Caco-2 (cell line): ENCODE results near the gene MRPS18A. TPM values are rescaled to one million over a fixed set of nuclear protein-coding genes. Genes with fewer than 3 reads are reported as not detected.

ENCODE experiments used
- BruUV-seq: library from RNA; stranded (reverse); fragments of 400-500 nt; replicated peaks from 2 replicates; lab custom pipeline; 2021; lab: Mats Ljungman, UMichigan
- CTCF ChIA-PET: fragments of 300-600 bp; sonication (Branson Sonifier 250); formaldehyde crosslinking; loops from one replicate; lab custom pipeline; 2022; ENCODE audit warnings: antibody characterized with exemption; lab: Charles Lee
- POLR2A ChIA-PET: fragments of 300-600 bp; sonication (Branson Sonifier 250); formaldehyde crosslinking; loops from one replicate; lab custom pipeline; 2022; ENCODE audit warnings: antibody characterized with exemption; lab: Charles Lee
- DNase-seq, 2 experiments: peaks; one replicate each; pipeline versions ENCODE4 v3.0.0 to v3.0.0-alpha.2; 2020 to 2022
- H3K27me3 ChIP-seq: replicated peaks from 2 replicates; pipeline ENCODE4 v1.6.0; 2011; ENCODE audit warnings: low read length; ENCODE audit not compliant: control insufficient read depth, insufficient read depth
- H3K36me3 ChIP-seq: 2 replicates; pipeline ENCODE4 v1.5.1; 2011; ENCODE audit warnings: low read length; ENCODE audit not compliant: control insufficient read depth, insufficient read depth
- H3K4me1 ChIP-seq: fragments of 250-450 bp; sonication (Bioruptor Pico); 2 replicates; pipeline ENCODE4 v1.5.1; 2020; ENCODE audit warnings: mild to moderate bottlenecking
- H3K4me3 ChIP-seq: 2 replicates; pipeline ENCODE4 v1.5.1; 2011; ENCODE audit warnings: low read depth, mild to moderate bottlenecking, control low read depth, low read length
- H3K9me3 ChIP-seq: fragments of 250-450 bp; sonication (Bioruptor Pico); 2 replicates; pipeline ENCODE4 v1.5.1; 2020; ENCODE audit warnings: mild to moderate bottlenecking, moderate library complexity
- H3K27ac Mint-ChIP-seq: one replicate; pipeline ENCODE4 v1.8.0; 2022; ENCODE audit warnings: mixed read lengths; ENCODE audit not compliant: unreplicated experiment
- H3K27me3 Mint-ChIP-seq: one replicate; pipeline ENCODE4 v1.8.0; 2022; ENCODE audit warnings: mixed read lengths; ENCODE audit not compliant: insufficient read depth, unreplicated experiment
- H3K36me3 Mint-ChIP-seq: one replicate; pipeline ENCODE4 v1.8.0; 2022; ENCODE audit warnings: mild to moderate bottlenecking, mixed read lengths; ENCODE audit not compliant: insufficient read depth, unreplicated experiment
- H3K4me1 Mint-ChIP-seq: one replicate; pipeline ENCODE4 v1.8.0; 2022; ENCODE audit warnings: low read depth, mixed read lengths; ENCODE audit not compliant: unreplicated experiment
- H3K4me3 Mint-ChIP-seq: one replicate; pipeline ENCODE4 v1.8.0; 2022; ENCODE audit warnings: mild to moderate bottlenecking, moderate library complexity, mixed read lengths; ENCODE audit not compliant: unreplicated experiment
- H3K9me3 Mint-ChIP-seq: one replicate; pipeline ENCODE4 v1.8.0; 2022; ENCODE audit warnings: mixed read lengths; ENCODE audit not compliant: unreplicated experiment
- CTCF ChIP-seq, 2 experiments: fragments of 200-600 bp in 1 of 2; IDR thresholded peaks; 1 replicate in 1 of 2; 2 replicates in 1 of 2; pipeline versions ENCODE4 v1.5.1 to v1.8.0; 2011 to 2022; ENCODE audit warnings: antibody characterized with exemption in 1 of 2, control low read depth in 1 of 2, inconsistent platforms in 1 of 2, low read depth in 1 of 2, low read length in 1 of 2, mild to moderate bottlenecking in 1 of 2, moderate library complexity in 1 of 2; ENCODE audit not compliant: insufficient read depth in 1 of 2, severe bottlenecking in 1 of 2, unreplicated experiment in 1 of 2
- intact Hi-C: fragments of 100-400 bp; cut with micrococcal nuclease; formaldehyde crosslinking; loops from one replicate; pipeline ENCODE4 v1.10.0; 2022; ENCODE audit not compliant: unreplicated experiment
- total RNA-seq: library from RNA; stranded (reverse); gene quantifications from 2 replicates; pipeline ENCODE4 v1.2.3, GENCODE V29; 2022

MRPS18A gene
- total RNA-seq, 1 experiment from 2014 or later = 66.7 TPM

GRCh38 chr6:43624786-43625288, 62.8 kb downstream of the MRPS18A start:
- TF ChIP-seq CTCF (IDR thresholded peaks at IDR 0.05; ENCODE audit: insufficient read depth in 1 of 2, low read depth in 1 of 2, low read length in 1 of 2, severe bottlenecking in 1 of 2, unreplicated experiment in 1 of 2) = no peak
- Mint-ChIP-seq H3K9me3 (no peaks in the 10 kb centered on the region), H3K27me3 (no peaks in the 10 kb centered on the region), H3K27ac (no peak overlapping the region), H3K36me3 (peaks cover 39% of the 10 kb centered on the region), H3K4me1 (peaks cover 12% of the 10 kb centered on the region), H3K4me3 (no peak overlapping the region)
- H3K36me3 ChIP-seq = peaks cover 3% of the 10 kb centered on the region
- no peaks in the 10 kb centered on the region for H3K9me3 ChIP-seq
- H3K4me1 ChIP-seq = no peaks in the 10 kb centered on the region
- POLR2A ChIA-PET = no interaction called here
- CTCF ChIA-PET = no interaction called here
- no peak for DNase-seq
- H3K27me3 ChIP-seq = no peaks in the 10 kb centered on the region
- intact Hi-C loops = no loop called here
- no TSS peak for BruUV-seq
- no peak overlapping the region for H3K4me3 ChIP-seq

GRCh38 chr6:43623880-43624785, 63.5 kb downstream of the MRPS18A start:
- Histone ChIP-seq H3K4me3 (no peak overlapping the region), H3K27me3 (no peaks in the 10 kb centered on the region), H3K4me1 (no peaks in the 10 kb centered on the region), H3K36me3 (peaks cover 3% of the 10 kb centered on the region), H3K9me3 (no peaks in the 10 kb centered on the region)
- no peak for DNase-seq
- ChIA-PET POLR2A (no interaction called here), CTCF (no interaction called here)
- intact Hi-C loops = no loop called here
- peaks cover 32% of the 10 kb centered on the region for H3K36me3 Mint-ChIP-seq
- peaks cover 12% of the 10 kb centered on the region for H3K4me1 Mint-ChIP-seq
- no peak overlapping the region for H3K4me3 Mint-ChIP-seq
- H3K27me3 Mint-ChIP-seq = no peaks in the 10 kb centered on the region
- H3K9me3 Mint-ChIP-seq = no peaks in the 10 kb centered on the region
- no TSS peak for BruUV-seq
- no peak for TF ChIP-seq CTCF (IDR thresholded peaks at IDR 0.05; ENCODE audit: insufficient read depth in 1 of 2, low read depth in 1 of 2, low read length in 1 of 2, severe bottlenecking in 1 of 2, unreplicated experiment in 1 of 2)
- H3K27ac Mint-ChIP-seq = no peak overlapping the region

- Histone ChIP-seq H3K9me3 (no peaks in the 10 kb centered on the region), H3K36me3 (peaks cover 3% of the 10 kb centered on the region), H3K4me1 (no peaks in the 10 kb centered on the region), H3K27me3 (no peaks in the 10 kb centered on the region), H3K4me3 (no peak overlapping the region)
- intact Hi-C loops = no loop called here
- Mint-ChIP-seq H3K36me3 (peaks cover 34% of the 10 kb centered on the region), H3K9me3 (no peaks in the 10 kb centered on the region), H3K4me1 (peaks cover 8% of the 10 kb centered on the region), H3K27me3 (no peaks in the 10 kb centered on the region), H3K27ac (no peak overlapping the region), H3K4me3 (no peak overlapping the region)
- DNase-seq = no peak
- ChIA-PET CTCF (no interaction called here), POLR2A (no interaction called here)
- no TSS peak for BruUV-seq
- no peak for TF ChIP-seq CTCF (IDR thresholded peaks at IDR 0.05; ENCODE audit: insufficient read depth in 1 of 2, low read depth in 1 of 2, low read length in 1 of 2, severe bottlenecking in 1 of 2, unreplicated experiment in 1 of 2)
Observed at GRCh38 chr6:43622541-43622940, 65.0 kb downstream of the MRPS18A start.
